IMR-90 (cell line): ENCODE results near the gene TASL.

ENCODE experiments used
- CEBPB ChIP-seq: IDR thresholded peaks from 2 replicates; pipeline ENCODE4 v1.6.1; 2012; ENCODE audit warnings: low read depth, low read length, improper control_type of control experiment
- MAZ ChIP-seq: IDR thresholded peaks from 2 replicates; pipeline ENCODE4 v1.6.1; 2012; ENCODE audit warnings: low read depth, mild to moderate bottlenecking, low read length, improper control_type of control experiment, moderate library complexity, borderline replicate concordance
- NFE2L2 ChIP-seq: fragments of 150-350 bp; IDR thresholded peaks from 2 replicates; pipeline ENCODE4 v1.6.1; 2016; ENCODE audit warnings: low read depth, mild to moderate bottlenecking, low read length
- POLR2A ChIP-seq: IDR thresholded peaks from 2 replicates; pipeline ENCODE4 v1.6.1; 2012; ENCODE audit warnings: mild to moderate bottlenecking, low read depth, low read length
- TF ChIP-seq, protein P1 (sequence below): conservative IDR thresholded peaks from 2 replicates; pipeline ENCODE4 v1.5.1; 2012; ENCODE audit warnings: mild to moderate bottlenecking, low read depth, low read length, improper control_type of control experiment
- TF ChIP-seq, protein P2 (sequence below): fragments of 150-350 bp; IDR thresholded peaks from 2 replicates; pipeline ENCODE4 v1.6.1; 2017; ENCODE audit warnings: mild to moderate bottlenecking, antibody characterized with exemption, low read length, low read depth

DNA sequence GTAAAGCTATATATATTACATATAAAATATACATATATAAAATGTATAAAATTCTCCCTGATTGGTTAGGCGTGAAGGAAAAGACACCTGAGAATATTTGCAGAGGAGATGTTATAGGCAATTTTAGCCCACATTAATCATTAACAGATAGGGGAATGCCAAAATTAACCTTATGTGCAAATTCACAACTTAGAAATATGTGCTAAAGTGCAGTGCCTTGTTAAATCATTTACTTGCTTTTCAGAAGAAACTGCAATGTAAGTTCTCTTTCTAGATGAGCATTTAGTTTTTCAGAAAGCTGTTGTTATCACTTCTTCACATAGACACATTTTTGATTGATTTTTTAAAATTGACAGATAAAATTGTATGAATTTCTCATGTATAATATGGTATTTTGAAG is 5.6 kb downstream of the TASL start:
- TF ChIP-seq CEBPB = no peak
- TF ChIP-seq POLR2A = no peak
- TF ChIP-seq, protein P1, sequence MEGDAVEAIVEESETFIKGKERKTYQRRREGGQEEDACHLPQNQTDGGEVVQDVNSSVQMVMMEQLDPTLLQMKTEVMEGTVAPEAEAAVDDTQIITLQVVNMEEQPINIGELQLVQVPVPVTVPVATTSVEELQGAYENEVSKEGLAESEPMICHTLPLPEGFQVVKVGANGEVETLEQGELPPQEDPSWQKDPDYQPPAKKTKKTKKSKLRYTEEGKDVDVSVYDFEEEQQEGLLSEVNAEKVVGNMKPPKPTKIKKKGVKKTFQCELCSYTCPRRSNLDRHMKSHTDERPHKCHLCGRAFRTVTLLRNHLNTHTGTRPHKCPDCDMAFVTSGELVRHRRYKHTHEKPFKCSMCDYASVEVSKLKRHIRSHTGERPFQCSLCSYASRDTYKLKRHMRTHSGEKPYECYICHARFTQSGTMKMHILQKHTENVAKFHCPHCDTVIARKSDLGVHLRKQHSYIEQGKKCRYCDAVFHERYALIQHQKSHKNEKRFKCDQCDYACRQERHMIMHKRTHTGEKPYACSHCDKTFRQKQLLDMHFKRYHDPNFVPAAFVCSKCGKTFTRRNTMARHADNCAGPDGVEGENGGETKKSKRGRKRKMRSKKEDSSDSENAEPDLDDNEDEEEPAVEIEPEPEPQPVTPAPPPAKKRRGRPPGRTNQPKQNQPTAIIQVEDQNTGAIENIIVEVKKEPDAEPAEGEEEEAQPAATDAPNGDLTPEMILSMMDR = no peak
- TF ChIP-seq NFE2L2 = no peak
- TF ChIP-seq MAZ = no peak
- TF ChIP-seq, protein P2, sequence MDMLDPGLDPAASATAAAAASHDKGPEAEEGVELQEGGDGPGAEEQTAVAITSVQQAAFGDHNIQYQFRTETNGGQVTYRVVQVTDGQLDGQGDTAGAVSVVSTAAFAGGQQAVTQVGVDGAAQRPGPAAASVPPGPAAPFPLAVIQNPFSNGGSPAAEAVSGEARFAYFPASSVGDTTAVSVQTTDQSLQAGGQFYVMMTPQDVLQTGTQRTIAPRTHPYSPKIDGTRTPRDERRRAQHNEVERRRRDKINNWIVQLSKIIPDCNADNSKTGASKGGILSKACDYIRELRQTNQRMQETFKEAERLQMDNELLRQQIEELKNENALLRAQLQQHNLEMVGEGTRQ = no peak
